Mucosa of rectum (tissue), 2 donors: ENCODE measurements around the gene ZNF274.

Experiments used
- H3K27ac ChIP-seq, 2 donors: one replicate each; pipeline ENCODE4 v1.7.0; 2013; ENCODE audit warnings: inconsistent platforms in 2 of 2, low read depth in 2 of 2, low read length in 2 of 2
- H3K27me3 ChIP-seq, 2 donors: one replicate each; pipeline ENCODE4 v1.7.0; 2013; ENCODE audit warnings: low read length in 2 of 2; ENCODE audit not compliant: control insufficient read depth in 2 of 2, insufficient read depth in 2 of 2
- H3K36me3 ChIP-seq, 2 donors: one replicate each; pipeline ENCODE4 v1.7.0; 2013; ENCODE audit warnings: low read length in 2 of 2; ENCODE audit not compliant: control insufficient read depth in 2 of 2, insufficient read depth in 2 of 2
- H3K4me1 ChIP-seq, 2 donors: one replicate each; pipeline ENCODE4 v1.7.0; 2013; ENCODE audit warnings: low read length in 2 of 2, mild to moderate bottlenecking in 1 of 2; ENCODE audit not compliant: control insufficient read depth in 2 of 2, insufficient read depth in 2 of 2
- H3K4me3 ChIP-seq, 2 donors: one replicate each; pipeline ENCODE4 v1.7.0; 2013; ENCODE audit warnings: low read length in 2 of 2
- H3K9ac ChIP-seq, 2 donors: one replicate each; pipeline ENCODE4 v1.7.0; 2013; ENCODE audit warnings: low read length in 2 of 2, low read depth in 1 of 2, mild to moderate bottlenecking in 1 of 2
- H3K9me3 ChIP-seq, 2 donors: one replicate each; pipeline ENCODE4 v1.7.0; 2013; ENCODE audit warnings: low read length in 2 of 2; ENCODE audit not compliant: control insufficient read depth in 2 of 2
- donor health status: healthy.
- donor health status: Normal muscosa, but diverticular disease.

ZNF274 gene

GRCh38 chr19:58209577-58209976 lies 26.7 kb downstream of the ZNF274 start:
- Histone ChIP-seq H3K9me3 (peaks cover 90 to 94% of the 10 kb centered on the region in 2 donors), H3K4me3 (peak overlapping the region; percentile 2 to 49), H3K36me3 (peaks cover 76 to 89% of the 10 kb centered on the region in 2 donors)

GRCh38 chr19:58212336-58213074 lies 29.6 kb downstream of the ZNF274 start:
- Histone ChIP-seq H3K27me3 (no peaks in the 10 kb centered on the region), H3K27ac (no peak overlapping the region), H3K9ac (no peak overlapping the region), H3K4me3 (peak overlapping the region in 1 of 2 donors; percentile 15), H3K36me3 (peaks cover 54 to 64% of the 10 kb centered on the region in 2 donors), H3K9me3 (peaks cover 72 to 77% of the 10 kb centered on the region in 2 donors), H3K4me1 (no peaks in the 10 kb centered on the region)

More at GRCh38 chr19:58209577-58209976, 26.7 kb downstream of the ZNF274 start:
- no peak overlapping the region for H3K27ac ChIP-seq
- H3K27me3 ChIP-seq = no peaks in the 10 kb centered on the region
- no peaks in the 10 kb centered on the region for H3K4me1 ChIP-seq
- no peak overlapping the region for H3K9ac ChIP-seq

- peaks cover 69 to 72% of the 10 kb centered on the region in 2 donors for H3K9me3 ChIP-seq
These were observed 30.2 kb downstream of the ZNF274 start for GRCh38 chr19:58213075-58213369.

GRCh38 chr19:58217069-58217481 lies 34.2 kb downstream of the ZNF274 start:
- no peaks in the 10 kb centered on the region for H3K4me1 ChIP-seq
- peaks cover 35 to 39% of the 10 kb centered on the region in 2 donors for H3K9me3 ChIP-seq
- H3K27me3 ChIP-seq = no peaks in the 10 kb centered on the region
- H3K4me3 ChIP-seq = no peak overlapping the region
- peaks cover 11 to 20% of the 10 kb centered on the region in 2 donors for H3K36me3 ChIP-seq
- H3K9ac ChIP-seq = no peak overlapping the region
- H3K27ac ChIP-seq = no peak overlapping the region

More at GRCh38 chr19:58213075-58213369, 30.2 kb downstream of the ZNF274 start:
- H3K4me3 ChIP-seq = peak overlapping the region in 1 of 2 donors; percentile 15
- H3K9ac ChIP-seq = no peak overlapping the region
- no peaks in the 10 kb centered on the region for H3K4me1 ChIP-seq
- H3K36me3 ChIP-seq = peaks cover 49 to 58% of the 10 kb centered on the region in 2 donors
- H3K27ac ChIP-seq = no peak overlapping the region
- H3K27me3 ChIP-seq = no peaks in the 10 kb centered on the region

GRCh38 chr19:58217607-58218391 lies 34.9 kb downstream of the ZNF274 start:
- Histone ChIP-seq H3K9ac (no peak overlapping the region), H3K4me3 (no peak overlapping the region), H3K27ac (no peak overlapping the region), H3K9me3 (peaks cover 28 to 31% of the 10 kb centered on the region in 2 donors), H3K27me3 (no peaks in the 10 kb centered on the region), H3K36me3 (peaks cover 3 to 13% of the 10 kb centered on the region in 2 donors), H3K4me1 (no peaks in the 10 kb centered on the region)

- H3K9me3 ChIP-seq = peaks cover 18 to 23% of the 10 kb centered on the region in 2 donors
These were observed 36.0 kb downstream of the ZNF274 start for GRCh38 chr19:58218899-58219298.

GRCh38 chr19:58227964-58228584 lies 45.2 kb downstream of the ZNF274 start:
- peak overlapping the region; percentile 60 to 77 for H3K27ac ChIP-seq
- H3K4me1 ChIP-seq = peaks cover 6% of the 10 kb centered on the region in 2 donors
- peak overlapping the region; percentile 72 to 88 for H3K4me3 ChIP-seq
- peak overlapping the region; percentile 70 to 79 for H3K9ac ChIP-seq
- no peaks in the 10 kb centered on the region for H3K27me3 ChIP-seq
- peaks cover 14 to 17% of the 10 kb centered on the region in 2 donors for H3K9me3 ChIP-seq
- H3K36me3 ChIP-seq = peaks cover 25 to 32% of the 10 kb centered on the region in 2 donors

More at GRCh38 chr19:58218899-58219298, 36.0 kb downstream of the ZNF274 start:
- Histone ChIP-seq H3K36me3 (peaks cover 0 to 4% of the 10 kb centered on the region in 2 donors), H3K9ac (no peak overlapping the region), H3K4me1 (no peaks in the 10 kb centered on the region), H3K4me3 (no peak overlapping the region), H3K27me3 (no peaks in the 10 kb centered on the region), H3K27ac (no peak overlapping the region)

- Histone ChIP-seq H3K9me3 (peaks cover 19 to 20% of the 10 kb centered on the region in 2 donors), H3K4me1 (peaks cover 6% of the 10 kb centered on the region in 2 donors), H3K4me3 (peak within 1 kb of the TSS; percentile 72 to 88), H3K27me3 (no peaks in the 10 kb centered on the region), H3K9ac (peak within 1 kb of the TSS; percentile 70 to 79), H3K36me3 (peaks cover 30 to 39% of the 10 kb centered on the region in 2 donors), H3K27ac (peak within 1 kb of the TSS; percentile 60 to 77)
These were observed 45.9 kb downstream of the ZNF274 start, which contains the start of gene ZNF544 for GRCh38 chr19:58228585-58229254. Gene ZNF544, plus strand, starts transcription at chr19:58228914. Its CDS starts 15,110 bp downstream, at chr19:58244024.

- peaks cover 24% of the 10 kb centered on the region in 2 donors for H3K9me3 ChIP-seq
- peaks cover 6% of the 10 kb centered on the region in 2 donors for H3K4me1 ChIP-seq
- H3K9ac ChIP-seq = peak overlapping the region; percentile 70 to 79
- H3K27ac ChIP-seq = no peak overlapping the region
- peaks cover 35 to 44% of the 10 kb centered on the region in 2 donors for H3K36me3 ChIP-seq
- peak overlapping the region; percentile 72 to 88 for H3K4me3 ChIP-seq
- H3K27me3 ChIP-seq = no peaks in the 10 kb centered on the region
These were observed 46.4 kb downstream of the ZNF274 start for GRCh38 chr19:58229255-58229639.
